K562 (cell line): ENCODE measurements around the gene AZU1. TPM values are rescaled to one million over a fixed set of nuclear protein-coding genes. Genes with fewer than 3 reads are reported as not detected.

Source experiments
- ATAC-seq: fragments of 200-7000 bp; cut with Tn5 transposase; 3 replicates; pipeline ENCODE4 v1.9.1; 2020; ENCODE audit warnings: moderate library complexity
- BruUV-seq: library from RNA; stranded (reverse); fragments of 400-500 nt; replicated peaks from 2 replicates; lab custom pipeline; 2021; lab: Mats Ljungman, UMichigan
- CTCF ChIA-PET: fragments of 300-600 bp; formaldehyde crosslinking; extraction: SDS; loops from one replicate; lab custom pipeline; 2021; ENCODE audit warnings: low intra/inter-chr PET ratio; lab: Yijun Ruan, JAX
- POLR2A ChIA-PET: fragments of 300-600, 350-650 bp; sonication (Branson Sonifier 250); formaldehyde crosslinking; extraction: SDS; loops from one replicate; lab custom pipeline; 2021; ENCODE audit warnings: antibody characterized with exemption, inconsistent platforms; lab: Yijun Ruan, JAX
- DNase-seq, 4 experiments: peaks; one replicate each; pipeline versions ENCODE4 v3.0.0 to v3.0.0-alpha.2; 2011 to 2018; ENCODE audit warnings: low spot score in 3 of 4, mixed read lengths in 3 of 4; ENCODE audit errors: extremely low read depth in 1 of 4
- FAIRE-seq: peaks from 2 replicates; lab custom pipeline; 2011; peaks lifted over from hg19 to GRCh38; lab: Jason Lieb, UNC
- H2AFZ ChIP-seq: 2 replicates; pipeline ENCODE4 v1.6.0; 2011; ENCODE audit warnings: low read depth, low read length, control low read depth, inconsistent platforms
- H3K27ac ChIP-seq: fragments of 200-600 bp; 3 replicates; pipeline ENCODE4 v1.8.0; 2011; ENCODE audit warnings: low read depth, mild to moderate bottlenecking, control low read depth, inconsistent platforms, low read length, moderate library complexity, mixed read lengths; ENCODE audit errors: extremely low read depth
- H3K27me3 ChIP-seq, 2 experiments: fragments of 300-600 bp in 1 of 2; 2 replicates in 1 of 2; 3 replicates in 1 of 2; pipeline versions ENCODE4 v1.6.0 to v1.8.0; 2011; ENCODE audit warnings: inconsistent platforms in 2 of 2, low read length in 2 of 2, mild to moderate bottlenecking in 1 of 2, mixed read lengths in 1 of 2, moderate library complexity in 1 of 2; ENCODE audit not compliant: control insufficient read depth in 2 of 2, insufficient read depth in 2 of 2
- H3K36me3 ChIP-seq: fragments of 300-600 bp; 3 replicates; pipeline ENCODE4 v1.8.0; 2011; ENCODE audit warnings: mild to moderate bottlenecking, low read length, inconsistent platforms; ENCODE audit not compliant: control insufficient read depth, insufficient read depth
- H3K4me1 ChIP-seq, 2 experiments: fragments of 200-600 bp in 1 of 2; replicated peaks in 1 of 2; 2 replicates in 1 of 2; 3 replicates in 1 of 2; pipeline versions ENCODE4 v1.5.1 to v1.8.0; 2011; ENCODE audit warnings: inconsistent platforms in 2 of 2, low read length in 2 of 2, mild to moderate bottlenecking in 1 of 2, mixed read lengths in 1 of 2, moderate library complexity in 1 of 2; ENCODE audit not compliant: control insufficient read depth in 2 of 2, insufficient read depth in 2 of 2
- H3K4me2 ChIP-seq: 2 replicates; pipeline ENCODE4 v1.6.1; 2011; ENCODE audit warnings: low read length, control low read depth, inconsistent platforms, mixed read lengths; ENCODE audit not compliant: insufficient read depth
- H3K4me3 ChIP-seq: fragments of 200-600 bp; sonication (generic), shearing (Covaris generic); 2 replicates; pipeline ENCODE4 v1.5.1; 2016; ENCODE audit warnings: control low read depth, inconsistent platforms
- H3K79me2 ChIP-seq: fragments of 200-600 bp; 3 replicates; pipeline ENCODE4 v1.8.0; 2011; ENCODE audit warnings: low read length, inconsistent platforms; ENCODE audit not compliant: control insufficient read depth, insufficient read depth
- H3K9ac ChIP-seq, 2 experiments: 2 replicates each; pipeline versions ENCODE4 v1.6.0 to v1.6.1; 2011; ENCODE audit warnings: low read depth in 2 of 2, low read length in 2 of 2, control low read depth in 1 of 2, inconsistent platforms in 1 of 2, mild to moderate bottlenecking in 1 of 2, mixed read lengths in 1 of 2; ENCODE audit not compliant: insufficient read depth in 1 of 2
- H3K9me1 ChIP-seq: one replicate; pipeline ENCODE4 v1.6.0; 2011; ENCODE audit warnings: inconsistent platforms, mild to moderate bottlenecking, low read length, moderate library complexity; ENCODE audit not compliant: control insufficient read depth, insufficient read depth
- H3K9me3 ChIP-seq: replicated peaks from 2 replicates; pipeline ENCODE4 v1.5.1; 2011; ENCODE audit warnings: low read depth, low read length, inconsistent platforms; ENCODE audit not compliant: control insufficient read depth, insufficient read depth
- H4K20me1 ChIP-seq: replicated peaks from 2 replicates; pipeline ENCODE4 v1.6.1; 2011; ENCODE audit warnings: low read length, inconsistent platforms, mixed read lengths; ENCODE audit not compliant: control insufficient read depth, insufficient read depth
- CREB3 ChIP-seq: fragments of 450-650 bp; conservative IDR thresholded peaks from 2 replicates; pipeline ENCODE4 v1.6.1; 2016; ENCODE audit warnings: missing genetic modification characterization, low read depth, mild to moderate bottlenecking, missing compliant biosample characterization, moderate library complexity
- ETS1 ChIP-seq: conservative IDR thresholded peaks from 2 replicates; pipeline ENCODE4 v1.6.1; 2011; ENCODE audit warnings: low read depth, mild to moderate bottlenecking, low read length; ENCODE audit not compliant: control insufficient read depth
- FOXA3 ChIP-seq, 2 experiments: fragments of 450-650 bp in 1 of 2; sonication (generic) in 1 of 2; formaldehyde crosslinking; IDR thresholded peaks in 1 of 2; conservative IDR thresholded peaks in 1 of 2; 2 replicates each; pipeline versions ENCODE4 v1.4.0 to v1.8.0; 2020 to 2022; ENCODE audit warnings: mild to moderate bottlenecking in 2 of 2, missing genetic modification reagents in 1 of 2
- GATA2 ChIP-seq: sonication (generic); formaldehyde crosslinking; IDR thresholded peaks from 2 replicates; pipeline ENCODE4 v1.4.0; 2020; ENCODE audit warnings: mild to moderate bottlenecking, missing genetic modification reagents
- GATAD2A ChIP-seq: fragments of 450-650 bp; IDR thresholded peaks from 2 replicates; pipeline ENCODE4 v1.6.1; 2017
- KDM4B ChIP-seq, 2 experiments: fragments of 450-650 bp in 1 of 2; sonication (generic) in 1 of 2; IDR thresholded peaks; 2 replicates each; pipeline ENCODE4 v1.6.1; 2016 to 2017; ENCODE audit warnings: borderline replicate concordance in 2 of 2, antibody characterized with exemption in 1 of 2, low read depth in 1 of 2, mild to moderate bottlenecking in 1 of 2
- KLF6 ChIP-seq: fragments of 250-450 bp; sonication (Bioruptor Pico); IDR thresholded peaks from 2 replicates; pipeline ENCODE4 v1.4.0; 2020; ENCODE audit warnings: mild to moderate bottlenecking, moderate library complexity, borderline replicate concordance
- PPARD ChIP-seq: fragments of 250-450 bp; sonication (Bioruptor Pico); IDR thresholded peaks from 2 replicates; pipeline ENCODE4 v1.8.0; 2022; ENCODE audit warnings: inconsistent platforms, mild to moderate bottlenecking, moderate library complexity
- RBFOX2 ChIP-seq: fragments of 200-400 bp; formaldehyde crosslinking; IDR thresholded peaks from 2 replicates; pipeline ENCODE4 v1.6.1; 2017; ENCODE audit warnings: low read depth, mild to moderate bottlenecking, low read length, moderate library complexity
- TFAP4 ChIP-seq: sonication (generic); formaldehyde crosslinking; IDR thresholded peaks from 2 replicates; pipeline ENCODE4 v1.8.0; 2022; ENCODE audit warnings: missing genetic modification reagents, mild to moderate bottlenecking, moderate library complexity, borderline replicate concordance
- USF1 ChIP-seq: sonication (generic); formaldehyde crosslinking; IDR thresholded peaks from 2 replicates; pipeline ENCODE4 v1.9.0; 2022; ENCODE audit warnings: mild to moderate bottlenecking, missing genetic modification reagents
- VEZF1 ChIP-seq: fragments of 200-800 bp; sonication (Bioruptor generic); IDR thresholded peaks from 2 replicates; pipeline ENCODE4 v1.6.1; 2017; ENCODE audit warnings: missing genetic modification characterization, missing compliant biosample characterization
- ZNF263 ChIP-seq: sonication (generic); formaldehyde crosslinking; IDR thresholded peaks from 2 replicates; pipeline ENCODE4 v1.8.0; 2022; ENCODE audit warnings: mild to moderate bottlenecking, missing genetic modification reagents, borderline replicate concordance
- ZNF57 ChIP-seq: fragments of 450-650 bp; formaldehyde crosslinking; IDR thresholded peaks from 2 replicates; pipeline ENCODE4 v1.4.0; 2020; ENCODE audit warnings: mild to moderate bottlenecking, moderate library complexity
- WGBS: fragments of 100-300 bp; shearing (Covaris generic); methylation state at CpG from one replicate; pipeline ENCODE4 v1.1.6; 2016; ENCODE audit warnings: low coverage, mixed read lengths; ENCODE audit not compliant: insufficient coverage; ENCODE audit errors: missing lambda C conversion rate; 5-methylcytosine and 5-hydroxymethylcytosine counted together
- in situ Hi-C: fragments of 300-500 bp; cut with MboI; formaldehyde crosslinking; loops from 4 replicates; pipeline ENCODE4 v1.15.0; 2018; ENCODE audit warnings: inconsistent platforms, mixed read lengths
- intact Hi-C: fragments of 100-400 bp; cut with micrococcal nuclease; formaldehyde crosslinking; loops from 2 replicates; pipeline ENCODE4 v1.14.2; 2022
- polyA plus RNA-seq, 8 experiments: library from polyadenylated mRNA; depleted of rRNA in 4 of 8; stranded (reverse) in 5 of 8; unstranded in 3 of 8; fragments of >200 nt; fragmentation: Nextera tagmentation in 2 of 8; fragmentation: Illumina TruSeq in 1 of 8; extraction: Ambion mirVana in 2 of 8; extraction: Trizol in 1 of 8; gene quantifications; 2 replicates each; pipeline versions ENCODE4 v1.2.1 to v1.2.3, GENCODE V29; 2011 to 2014; ENCODE audit warnings: inconsistent platforms in 1 of 8, missing spikeins in 1 of 8
- total RNA-seq, 7 experiments: library from RNA; depleted of rRNA in 6 of 7; stranded (reverse); fragments of >200 nt in 6 of 7; fragmentation: Illumina TruSeq in 2 of 7; extraction: Trizol in 2 of 7; gene quantifications; 2 replicates each; pipeline versions ENCODE4 v1.2.1 to v1.2.3, GENCODE V29; 2011 to 2021; ENCODE audit warnings: low replicate concordance in 1 of 7

AZU1 gene
- total and polyA plus RNA-seq, 9 of the 15 experiments (the other 6 are each of a cell fraction or from before 2014, with no cell fraction given), result 0.29 to 1.9 (median 0.59) TPM; not detected in 3

- 30% methylated on average over 16 of the region's 17 CpGs for WGBS
- CTCF ChIA-PET, result no interaction called here
- no TSS peak for BruUV-seq
- TF ChIP-seq RBFOX2 (peak; percentile 48), ETS1 (0 out of 2 replicates have a peak, but pooled peaks have one; percentile 57), PPARD (CRISPR knock-in tag) (no peak), GATA2 (peak; percentile 58), VEZF1 (0 out of 2 replicates have a peak, but pooled peaks have one; percentile 15), FOXA3 (CRISPR knock-in tag; conservative IDR thresholded peaks at IDR 0.05 in 1 of 2, IDR thresholded peaks at IDR 0.05 in 1 of 2) (peak in 1 of 2 experiments; percentile 51; a peak in 1 of 4 replicates), ZNF263 (peak; percentile 43; the same call in 1 of the 2 replicates), GATAD2A (no peak), USF1 (CRISPR knock-in tag) (peak; percentile 31; the same call in 1 of the 2 replicates), ZNF57 (CRISPR knock-in tag) (no peak), KLF6 (CRISPR knock-in tag) (no peak), TFAP4 (CRISPR knock-in tag) (peak; percentile 46; the same call in 1 of the 2 replicates), CREB3 (tag) (0 out of 2 replicates have a peak, but pooled peaks have one; percentile 19), KDM4B (IDR thresholded peaks at IDR 0.05; ENCODE audit: borderline replicate concordance in 2 of 2, low read depth in 1 of 2) (peak in 1 of 2 experiments; percentile 7; a peak in 1 of 4 replicates)
These were observed 27.1 kb upstream of the AZU1 start for GRCh38 chr19:800360-801029.

More at GRCh38 chr19:800360-801029, 27.1 kb upstream of the AZU1 start:
- DNase-seq (peak in 2 of 4 experiments; percentile 18 to 58), ATAC-seq (no peak), FAIRE-seq (peak; percentile 83)
- H3K9me1 ChIP-seq, result peaks cover 16% of the 10 kb centered on the region
- H3K4me2 ChIP-seq, result peak overlapping the region; percentile 85
- H3K27me3 ChIP-seq, result no peaks in the 10 kb centered on the region
- POLR2A ChIA-PET, result interaction anchor here (0.5 to 2.4 kb wide), 8 partner anchors 9 to 62 kb away, joined by 3 to 11 read pairs (median 3); partner anchors contain the start of gene AZU1
- H3K9ac ChIP-seq, result peak overlapping the region; percentile 94 to 98
- peaks cover 74% of the 10 kb centered on the region for H3K36me3 ChIP-seq
- H3K79me2 ChIP-seq, result peaks cover 92% of the 10 kb centered on the region
- no peaks in the 10 kb centered on the region; the same call in 1 of the 2 replicates for H3K9me3 ChIP-seq
- H3K27ac ChIP-seq, result peak overlapping the region; percentile 98
- in situ Hi-C loops, result no loop called here
- peak overlapping the region; percentile 99 for H3K4me3 ChIP-seq
- H3K4me1 ChIP-seq, result peaks cover 22 to 82% of the 10 kb centered on the region in 2 experiments
- peaks cover 66% of the 10 kb centered on the region for H4K20me1 ChIP-seq
- no peak overlapping the region for H2AFZ ChIP-seq
- intact Hi-C loops, result no loop called here
